ENCODE results near the gene C20orf173.
"Not testable (repeated sequence)": the region's sequence is repeated elsewhere in the genome, so short reads cannot be mapped to it uniquely, and the experiment has no call there.

Gene C20orf173

DNA sequence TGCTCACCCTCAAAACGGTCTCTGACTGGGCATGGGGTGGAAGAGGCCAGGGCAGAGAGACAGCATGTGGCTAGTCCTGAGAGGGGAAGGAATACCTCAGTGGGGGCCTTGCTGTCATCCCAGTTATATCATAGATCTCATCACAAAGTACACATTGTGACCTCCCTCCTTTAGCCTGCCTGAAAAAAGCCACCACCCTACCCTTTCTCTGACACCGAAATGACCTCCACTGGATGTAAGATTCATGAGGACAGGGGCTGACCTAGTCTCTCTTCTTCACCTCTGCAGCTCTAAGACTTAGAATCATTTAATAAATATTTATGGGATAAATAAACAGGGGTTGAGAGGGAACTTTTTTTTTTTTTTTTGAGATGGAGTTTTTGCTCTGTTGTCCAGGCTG, at the start of gene C20orf173:
C20orf173 (minus strand) TSS at position 101 of the 400 bp plus-strand sequence. CDS start 279 bp downstream, outside the sequence.
- DNase-seq: no peak

GRCh38 chr20:35579196-35579595, 49.7 kb upstream of the C20orf173 start:
- peak; percentile 50 for DNase-seq

- peak; percentile 30 for DNase-seq
Observed at GRCh38 chr20:35578469-35578868, 49.0 kb upstream of the C20orf173 start.

DNA sequence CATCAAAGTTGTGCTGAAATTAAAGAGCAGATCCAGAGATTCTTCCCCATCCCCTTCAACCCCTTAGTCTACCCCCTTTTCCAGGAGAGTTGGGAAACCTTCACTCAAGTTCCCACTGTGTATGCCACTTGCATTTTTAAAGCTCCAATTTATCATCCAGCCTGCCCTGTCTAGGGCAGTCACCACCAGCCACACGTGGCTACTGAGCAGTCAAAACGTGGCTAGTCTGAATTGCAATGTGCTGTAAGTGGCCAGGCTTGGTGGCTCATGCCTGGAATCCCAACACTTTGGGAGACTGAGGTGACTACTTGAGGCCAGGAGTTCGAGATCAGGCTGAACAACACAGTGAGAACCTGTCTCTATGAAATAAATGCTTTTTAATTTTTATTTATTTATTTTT, 47.4 kb upstream of the C20orf173 start:
- DNase-seq: no peak

GRCh38 chr20:35575958-35576357, 46.5 kb upstream of the C20orf173 start:
- DNase-seq: no peak

DNA sequence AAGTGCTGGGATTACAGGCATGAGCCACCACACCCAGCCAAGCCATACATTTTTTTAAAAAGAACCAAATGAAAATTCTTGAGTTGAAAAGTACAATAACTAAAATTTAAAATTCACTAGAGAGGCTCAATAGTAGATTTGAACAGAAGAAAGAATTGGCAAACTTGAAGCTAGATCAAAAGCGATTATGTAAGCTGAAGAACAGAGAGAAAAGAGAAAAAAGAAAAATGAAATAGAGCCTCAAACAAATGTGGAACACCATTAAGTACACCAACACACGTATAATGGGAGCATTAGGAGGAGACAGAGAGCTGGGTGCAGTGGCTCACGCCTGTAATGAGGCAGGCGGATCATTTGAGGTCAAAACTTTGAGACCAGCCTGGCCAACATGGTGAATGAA, 43.4 kb upstream of the C20orf173 start:
- DNase-seq: no peak

GRCh38 chr20:35571555-35571954, 42.1 kb upstream of the C20orf173 start:
- DNase-seq: no peak

GRCh38 chr20:35568645-35569044, 39.2 kb upstream of the C20orf173 start:
- peak; percentile 42 for DNase-seq

DNA sequence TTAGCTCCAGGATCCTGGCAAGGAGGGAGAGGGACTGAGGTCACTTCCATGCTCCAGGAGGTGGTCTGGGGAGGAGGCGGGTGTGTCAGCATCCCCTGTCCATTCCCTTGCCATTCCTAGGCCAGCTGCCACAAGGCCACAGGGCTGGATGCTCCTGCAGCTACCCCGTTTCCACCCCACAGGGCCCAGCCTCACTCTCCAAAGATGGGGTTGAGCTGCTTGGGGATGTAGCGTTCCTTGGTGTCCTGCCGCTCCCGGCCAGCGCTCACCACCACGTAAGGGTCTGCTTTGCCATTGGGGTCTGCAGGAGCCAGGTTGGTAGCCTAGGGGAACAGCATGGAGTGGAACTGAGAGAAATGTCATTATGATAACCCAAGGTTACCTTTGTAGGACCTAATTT, 35.5 kb upstream of the C20orf173 start:
- DNase-seq: peak; percentile 34

DNA sequence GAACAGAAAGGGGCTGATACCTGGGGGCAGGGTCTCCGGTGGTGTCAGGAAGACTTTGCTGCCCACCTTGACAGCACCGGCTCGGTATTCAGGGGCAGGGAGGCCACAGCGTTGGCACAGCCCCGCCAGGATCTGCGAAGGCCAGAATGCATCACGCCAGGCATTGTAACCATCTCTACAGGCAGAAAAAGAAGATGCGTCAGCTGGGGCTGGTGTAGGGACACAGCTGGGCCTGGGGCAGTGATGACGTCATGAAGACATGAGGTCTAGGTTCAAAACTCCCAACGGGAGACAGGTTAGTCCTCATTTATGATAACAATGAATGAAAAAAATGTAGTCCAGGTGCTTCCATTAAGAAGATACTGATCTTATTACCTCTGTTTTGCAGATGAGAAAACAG, 34.4 kb upstream of the C20orf173 start:
- peak; percentile 21 for DNase-seq

- peak; percentile 36 for DNase-seq
Observed at GRCh38 chr20:35562541-35563110, 33.2 kb upstream of the C20orf173 start.

DNA sequence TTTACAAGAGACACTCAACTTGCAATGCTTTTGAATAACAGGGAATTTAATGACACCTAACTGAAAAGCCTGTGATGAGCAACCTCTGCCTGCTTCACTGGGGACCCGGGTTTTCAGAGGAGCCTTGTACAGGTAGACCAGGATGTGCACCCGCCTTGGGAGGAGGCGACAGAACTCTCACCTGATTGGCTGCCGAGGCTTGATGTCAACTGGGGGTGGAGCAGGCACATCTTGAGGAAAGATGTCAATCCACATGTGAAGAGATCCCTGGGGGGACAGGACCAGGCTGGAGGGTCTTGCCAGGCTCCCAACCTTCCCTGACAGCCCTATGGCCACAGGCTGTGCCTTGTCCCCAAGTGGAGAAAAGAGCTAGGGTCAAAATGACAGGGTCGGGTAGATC, 32.2 kb upstream of the C20orf173 start:
- no peak for DNase-seq

GRCh38 chr20:35561268-35561667, 31.8 kb upstream of the C20orf173 start:
- DNase-seq: no peak

DNA sequence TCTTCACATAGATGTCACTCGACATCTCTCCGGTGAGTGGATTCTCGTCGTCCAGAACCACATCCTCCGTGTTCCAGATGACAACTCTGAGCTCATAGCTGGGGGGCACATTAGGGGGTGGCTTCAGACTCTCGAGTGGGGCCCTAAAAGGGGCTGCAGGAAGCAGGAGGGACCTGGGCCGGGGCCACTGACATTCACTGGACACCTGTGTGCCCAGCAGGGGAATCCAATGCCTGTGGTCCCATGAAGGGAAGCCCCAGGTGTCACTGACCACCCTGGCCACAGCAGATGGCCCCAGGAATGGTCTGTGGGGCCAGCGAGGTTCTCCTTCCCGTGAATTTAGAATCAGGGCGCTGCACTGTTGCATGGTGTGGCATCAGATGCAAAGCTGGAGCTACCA, 31.1 kb upstream of the C20orf173 start:
- DNase-seq: no peak

DNA sequence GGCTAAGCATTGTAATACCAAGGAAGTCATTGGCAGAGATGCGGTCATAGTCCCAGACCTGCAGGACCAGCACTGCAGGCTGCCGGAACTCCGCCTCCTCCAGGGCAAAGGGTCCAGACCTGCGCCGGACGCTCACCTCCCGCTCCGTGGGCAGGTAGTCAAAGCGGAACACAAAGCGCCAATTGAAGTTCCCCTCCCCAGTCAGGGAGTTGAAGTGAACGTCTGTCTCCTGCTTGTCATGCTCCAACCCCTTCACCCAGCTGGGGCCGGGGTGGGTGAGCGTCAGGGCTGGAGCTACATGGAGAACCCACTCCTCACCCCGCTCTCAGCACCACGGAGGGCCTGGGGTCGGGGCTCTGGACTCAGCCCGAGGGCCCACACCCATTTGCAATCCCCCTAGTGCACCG, 30.7 kb upstream of the C20orf173 start:
- DNase-seq: no peak

GRCh38 chr20:35559042-35559693, 29.7 kb upstream of the C20orf173 start:
- peak; percentile 41 for DNase-seq

DNA sequence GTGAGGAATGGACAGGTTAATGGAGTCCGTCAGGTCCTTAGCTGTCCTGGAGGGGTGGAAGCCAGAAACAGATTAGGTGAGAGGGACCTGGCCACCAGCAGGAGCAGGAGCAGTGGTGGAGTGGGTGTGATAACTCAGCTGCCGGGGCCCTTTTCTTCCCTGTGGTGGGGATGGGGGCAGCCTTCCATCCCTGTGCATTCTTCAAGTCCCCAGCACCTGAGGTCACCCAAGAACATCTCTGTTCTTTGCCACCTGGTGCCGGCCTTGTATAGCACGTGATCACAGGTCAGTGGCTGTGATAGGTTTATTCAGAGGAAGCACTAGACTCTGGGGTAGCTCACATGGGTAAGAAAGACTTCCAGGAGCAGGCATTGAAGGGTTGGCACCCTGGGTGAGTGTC, 29.0 kb upstream of the C20orf173 start:
- no peak for DNase-seq

- peak; percentile 50 for DNase-seq
Observed at GRCh38 chr20:35556871-35557270, 27.4 kb upstream of the C20orf173 start.

DNA sequence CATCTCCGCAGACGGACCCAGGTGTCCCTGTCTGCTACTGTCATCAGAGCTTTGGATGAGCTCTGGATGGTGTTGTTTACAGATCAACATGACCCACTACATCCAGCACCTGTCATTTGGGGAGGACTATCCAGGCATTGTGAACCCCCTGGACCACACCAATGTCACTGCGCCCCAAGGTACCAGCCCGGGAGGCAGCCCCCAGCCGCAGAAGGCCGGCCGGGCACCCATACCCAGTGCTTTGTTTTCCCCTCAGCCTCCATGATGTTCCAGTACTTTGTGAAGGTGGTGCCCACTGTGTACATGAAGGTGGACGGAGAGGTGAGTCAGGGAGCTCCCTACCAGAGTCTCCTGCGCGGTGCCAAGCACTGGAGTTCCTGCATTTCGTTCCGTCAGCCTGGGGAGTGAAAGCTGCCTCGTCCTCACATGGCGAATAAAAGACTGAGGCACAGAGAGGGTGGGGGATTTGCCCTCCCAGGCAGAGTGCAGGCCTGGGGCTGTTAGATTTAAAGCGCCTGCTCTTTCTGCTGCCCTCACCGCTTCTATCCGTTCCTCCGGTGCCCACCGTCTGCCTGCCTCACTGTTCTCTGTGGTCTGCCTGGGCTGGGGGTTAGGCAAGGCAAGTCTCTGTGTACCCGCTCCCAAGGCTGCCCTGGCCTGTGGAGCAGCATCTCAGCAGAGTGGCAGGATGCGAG, 26.6 kb upstream of the C20orf173 start:
- peak; percentile 41 for DNase-seq

DNA sequence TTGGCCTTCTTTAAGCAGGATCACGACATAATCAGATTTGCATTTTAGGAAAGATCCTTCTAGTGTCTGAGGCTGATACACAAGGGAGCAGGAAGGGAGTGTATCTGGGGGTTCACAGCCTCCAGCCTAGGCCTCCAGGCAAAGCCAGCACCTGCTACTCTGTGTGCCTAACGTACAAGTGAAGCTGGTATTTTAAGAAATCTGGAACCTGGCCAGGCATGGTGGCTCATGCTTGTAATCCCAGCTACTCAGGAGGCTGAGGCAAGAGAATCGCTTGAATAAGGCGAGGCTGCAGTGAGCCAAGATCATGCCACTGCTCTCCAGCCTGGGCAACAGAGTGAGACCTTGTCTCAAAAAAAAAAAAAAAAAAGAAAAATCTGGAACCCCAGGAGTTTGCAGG, 26.0 kb upstream of the C20orf173 start:
- not testable (repeated sequence) for DNase-seq

- no peak for DNase-seq
Observed at GRCh38 chr20:35552914-35553313, 23.5 kb upstream of the C20orf173 start.

- DNase-seq: no peak
Observed at GRCh38 chr20:35551503-35551902, 22.1 kb upstream of the C20orf173 start.

GRCh38 chr20:35547329-35547728, 17.9 kb upstream of the C20orf173 start:
- no peak for DNase-seq

GRCh38 chr20:35546127-35546526, 16.7 kb upstream of the C20orf173 start:
- DNase-seq: no peak

Measured in activated effector memory CD4-positive, alpha-beta T cell treated with anti-CD3 and anti-CD28 coated beads, Interleukin-2, amount 50 U/mL, for 16 hours (primary cell).